ENCODE measurements around the gene PTPRR. TPM values are rescaled to one million over a fixed set of nuclear protein-coding genes. Genes with fewer than 3 reads are reported as not detected.

The PTPRR gene
- total and polyA plus RNA-seq, 10 donors = 0.41 to 2.7 (median 1.5) TPM

- TF ChIP-seq POLR2AphosphoS5 (IDR thresholded peaks at IDR 0.05) = no peak
- no peak for TF ChIP-seq CTCF (IDR thresholded peaks at IDR 0.05 in 8 of 11, conservative IDR thresholded peaks at IDR 0.05 in 3 of 11)
- TF ChIP-seq POLR2A (IDR thresholded peaks at IDR 0.05) = no peak
- no peak for DNase-seq
- peaks cover 0 to 6% (median 0%) of the 10 kb centered on the region in 7 donors for H3K27me3 ChIP-seq (replicated peaks in 1 of 7)
- H3K4me1 ChIP-seq = peaks cover 5 to 40% (median 10%) of the 10 kb centered on the region in 6 donors
- no peak overlapping the region for H3K4me3 ChIP-seq
- H3K27ac ChIP-seq = no peak overlapping the region
- H3K36me3 ChIP-seq = no peaks in the 10 kb centered on the region
- intact Hi-C loops (cut with DNase I; ENCODE audit: low total_unique reads) = no loop called here
- WGBS, 5 donors = 76 to 87% (median 84%) methylated on average over 3 of the region's 3 CpGs
- no peaks in the 10 kb centered on the region for H3K9me3 ChIP-seq
These were observed 276.6 kb downstream of the PTPRR start for GRCh38 chr12:70643939-70644338.

- 69 to 90% (median 88%) methylated on average over 2 of the region's 2 CpGs for WGBS, 5 donors
- TF ChIP-seq POLR2A (IDR thresholded peaks at IDR 0.05) (no peak), POLR2AphosphoS5 (IDR thresholded peaks at IDR 0.05) (no peak), CTCF (IDR thresholded peaks at IDR 0.05 in 8 of 11, conservative IDR thresholded peaks at IDR 0.05 in 3 of 11) (no peak)
- intact Hi-C loops (cut with DNase I; ENCODE audit: low total_unique reads) = no loop called here
- Histone ChIP-seq H3K4me3 (no peak overlapping the region), H3K27me3 (replicated peaks in 1 of 7) (peaks cover 0 to 6% (median 0%) of the 10 kb centered on the region in 7 donors), H3K9me3 (no peaks in the 10 kb centered on the region), H3K27ac (no peak overlapping the region), H3K36me3 (no peaks in the 10 kb centered on the region), H3K4me1 (peaks cover 5 to 24% (median 9%) of the 10 kb centered on the region in 6 donors)
- DNase-seq = no peak
These were observed 278.8 kb downstream of the PTPRR start for GRCh38 chr12:70641691-70642090.

DNA sequence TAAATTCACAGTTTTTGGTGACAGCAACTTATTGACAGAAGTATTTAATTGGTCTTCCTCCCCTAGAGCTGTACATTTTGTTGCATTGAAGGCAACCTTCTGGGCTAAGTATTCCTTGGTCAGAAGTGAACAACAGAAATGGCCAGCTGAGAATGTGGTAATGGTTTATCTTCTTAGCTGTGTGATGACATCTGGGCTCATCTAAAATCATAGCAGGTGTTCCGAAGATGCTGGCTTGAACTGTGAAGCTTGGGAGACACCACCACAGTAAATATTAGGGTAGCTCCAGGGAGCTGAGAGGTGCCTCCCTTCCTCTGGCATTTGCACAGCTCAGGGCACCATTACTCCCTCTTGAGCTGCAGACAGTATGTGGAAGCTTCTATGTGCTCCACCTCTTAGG is 279.6 kb downstream of the PTPRR start:
- Histone ChIP-seq H3K4me3 (no peak overlapping the region), H3K36me3 (no peaks in the 10 kb centered on the region), H3K27ac (no peak overlapping the region), H3K9me3 (no peaks in the 10 kb centered on the region), H3K27me3 (replicated peaks in 1 of 7) (peaks cover 0 to 6% (median 0%) of the 10 kb centered on the region in 7 donors), H3K4me1 (peaks cover 0 to 16% (median 6%) of the 10 kb centered on the region in 6 donors)
- TF ChIP-seq CTCF (IDR thresholded peaks at IDR 0.05 in 8 of 11, conservative IDR thresholded peaks at IDR 0.05 in 3 of 11) (no peak), POLR2A (IDR thresholded peaks at IDR 0.05) (no peak), POLR2AphosphoS5 (IDR thresholded peaks at IDR 0.05) (no peak)
- no peak for DNase-seq
- 87 to 100% (median 93%) methylated on average over 1 of the region's 1 CpG for WGBS, 5 donors
- intact Hi-C loops (cut with DNase I; ENCODE audit: low total_unique reads) = no loop called here

- TF ChIP-seq POLR2AphosphoS5 (IDR thresholded peaks at IDR 0.05) (no peak), POLR2A (IDR thresholded peaks at IDR 0.05) (no peak), CTCF (IDR thresholded peaks at IDR 0.05 in 8 of 11, conservative IDR thresholded peaks at IDR 0.05 in 3 of 11) (no peak)
- no peak overlapping the region for H3K4me3 ChIP-seq
- H3K4me1 ChIP-seq = peaks cover 0 to 7% (median 0%) of the 10 kb centered on the region in 6 donors
- 90 to 98% (median 97%) methylated on average over 2 of the region's 2 CpGs for WGBS, 5 donors
- no peak overlapping the region for H3K27ac ChIP-seq
- no peaks in the 10 kb centered on the region for H3K36me3 ChIP-seq
- DNase-seq = no peak
- intact Hi-C loops (cut with DNase I; ENCODE audit: low total_unique reads) = no loop called here
- H3K9me3 ChIP-seq = no peaks in the 10 kb centered on the region
- no peaks in the 10 kb centered on the region for H3K27me3 ChIP-seq (replicated peaks in 1 of 7)
These were observed 281.0 kb downstream of the PTPRR start for GRCh38 chr12:70639535-70639934.
